Measurements from ENCODE around the gene SLC9A7. TPM values are rescaled to one million over a fixed set of nuclear protein-coding genes. Genes with fewer than 3 reads are reported as not detected.
A peak's percentile ranks its signal among the peaks of the same experiment; 100 is the strongest.

Gene SLC9A7
- polyA plus RNA-seq, 1 experiment: 15.3 TPM

GRCh38 chrX:46743046-46743445 is 15.9 kb downstream of the SLC9A7 start:
- ChIA-PET POLR2A (no interaction called here), CTCF (interaction anchor here (0.5 kb wide), 1 partner anchor 55 kb away, joined by 4 read pairs; no protein-coding TSS in a partner anchor)
- TF ChIP-seq, protein P1, sequence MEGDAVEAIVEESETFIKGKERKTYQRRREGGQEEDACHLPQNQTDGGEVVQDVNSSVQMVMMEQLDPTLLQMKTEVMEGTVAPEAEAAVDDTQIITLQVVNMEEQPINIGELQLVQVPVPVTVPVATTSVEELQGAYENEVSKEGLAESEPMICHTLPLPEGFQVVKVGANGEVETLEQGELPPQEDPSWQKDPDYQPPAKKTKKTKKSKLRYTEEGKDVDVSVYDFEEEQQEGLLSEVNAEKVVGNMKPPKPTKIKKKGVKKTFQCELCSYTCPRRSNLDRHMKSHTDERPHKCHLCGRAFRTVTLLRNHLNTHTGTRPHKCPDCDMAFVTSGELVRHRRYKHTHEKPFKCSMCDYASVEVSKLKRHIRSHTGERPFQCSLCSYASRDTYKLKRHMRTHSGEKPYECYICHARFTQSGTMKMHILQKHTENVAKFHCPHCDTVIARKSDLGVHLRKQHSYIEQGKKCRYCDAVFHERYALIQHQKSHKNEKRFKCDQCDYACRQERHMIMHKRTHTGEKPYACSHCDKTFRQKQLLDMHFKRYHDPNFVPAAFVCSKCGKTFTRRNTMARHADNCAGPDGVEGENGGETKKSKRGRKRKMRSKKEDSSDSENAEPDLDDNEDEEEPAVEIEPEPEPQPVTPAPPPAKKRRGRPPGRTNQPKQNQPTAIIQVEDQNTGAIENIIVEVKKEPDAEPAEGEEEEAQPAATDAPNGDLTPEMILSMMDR (IDR thresholded peaks at IDR 0.05; ENCODE audit: low read depth, low read length): no peak
- no peak overlapping the region for H3K4me3 ChIP-seq (ENCODE audit: low read depth, low read length)
- no peaks in the 10 kb centered on the region for H3K27me3 ChIP-seq (ENCODE audit: control insufficient read depth, insufficient read depth, low read length)
- H3K27ac ChIP-seq (ENCODE audit: low read depth, low read length): no peak overlapping the region
- no peaks in the 10 kb centered on the region for H3K9me3 ChIP-seq (ENCODE audit: control insufficient read depth, insufficient read depth, low read length)
- no peak for DNase-seq (ENCODE audit: low read depth, low spot score)

DNA sequence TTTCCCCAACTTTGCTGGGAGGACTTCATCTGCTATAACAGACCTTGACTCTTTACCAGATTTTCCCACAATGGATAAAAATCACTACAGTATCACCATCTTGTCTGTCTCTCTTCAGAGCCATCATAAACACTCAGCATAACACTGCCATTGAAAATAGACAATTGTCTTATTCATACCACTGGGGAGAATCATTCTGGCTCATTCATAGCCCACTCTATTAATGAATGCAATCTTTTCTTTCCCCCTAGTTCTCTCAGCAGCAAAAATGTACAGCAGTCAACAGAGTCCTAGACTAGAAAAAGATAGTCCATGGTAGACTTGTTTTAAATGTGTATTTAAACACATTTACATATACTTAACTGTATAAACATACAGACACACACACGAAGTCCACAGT is 19.2 kb downstream of the SLC9A7 start:
- Histone ChIP-seq H3K27ac (ENCODE audit: low read depth, low read length) (no peak overlapping the region), H3K27me3 (ENCODE audit: control insufficient read depth, insufficient read depth, low read length) (no peaks in the 10 kb centered on the region), H3K4me3 (ENCODE audit: low read depth, low read length) (no peak overlapping the region), H3K9me3 (ENCODE audit: control insufficient read depth, insufficient read depth, low read length) (no peaks in the 10 kb centered on the region; the same call in 1 of the 2 replicates)
- TF ChIP-seq, protein P1 (IDR thresholded peaks at IDR 0.05; ENCODE audit: low read depth, low read length): no peak
- ChIA-PET POLR2A (no interaction called here), CTCF (no interaction called here)
- no peak for DNase-seq (ENCODE audit: low read depth, low spot score)

DNA sequence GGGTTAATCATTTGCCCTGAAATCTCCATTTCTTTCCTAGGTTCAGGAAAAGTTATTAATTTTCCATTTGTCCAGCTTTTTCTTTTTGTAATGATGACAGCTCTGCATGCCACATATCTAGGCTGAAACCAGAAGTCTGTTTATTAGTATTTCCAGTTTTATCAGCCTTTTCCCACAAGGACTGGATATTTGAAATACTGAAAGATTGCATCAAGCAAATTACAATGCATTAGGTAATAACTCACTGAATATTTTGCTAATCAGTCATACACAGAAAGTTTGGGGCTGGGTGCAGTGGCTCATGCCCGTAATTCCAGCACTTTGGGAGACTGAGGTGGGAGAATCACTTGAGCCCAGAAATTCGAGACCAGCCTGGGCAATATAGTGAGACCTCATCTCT is 21.5 kb downstream of the SLC9A7 start:
- ChIA-PET POLR2A (no interaction called here), CTCF (no interaction called here)
- peak overlapping the region; percentile 31 for H3K27ac ChIP-seq (ENCODE audit: low read depth, low read length)

GRCh38 chrX:46737041-46737440 is 21.9 kb downstream of the SLC9A7 start:
- no peak overlapping the region for H3K4me3 ChIP-seq (ENCODE audit: low read depth, low read length)
- no peaks in the 10 kb centered on the region for H3K27me3 ChIP-seq (ENCODE audit: control insufficient read depth, insufficient read depth, low read length)
- TF ChIP-seq, protein P1 (IDR thresholded peaks at IDR 0.05; ENCODE audit: low read depth, low read length): no peak
- peak overlapping the region; percentile 59 for H3K27ac ChIP-seq (ENCODE audit: low read depth, low read length)
- CTCF ChIA-PET: no interaction called here
- DNase-seq (ENCODE audit: low read depth, low spot score): no peak
- H3K9me3 ChIP-seq (ENCODE audit: control insufficient read depth, insufficient read depth, low read length): no peaks in the 10 kb centered on the region; the same call in 1 of the 2 replicates
- POLR2A ChIA-PET: no interaction called here

More for the DNA sequence above, 21.5 kb downstream of the SLC9A7 start:
- H3K27me3 ChIP-seq (ENCODE audit: control insufficient read depth, insufficient read depth, low read length): no peaks in the 10 kb centered on the region
- no peak for DNase-seq (ENCODE audit: low read depth, low spot score)
- TF ChIP-seq, protein P1 (IDR thresholded peaks at IDR 0.05; ENCODE audit: low read depth, low read length): no peak
- H3K4me3 ChIP-seq (ENCODE audit: low read depth, low read length): no peak overlapping the region
- H3K9me3 ChIP-seq (ENCODE audit: control insufficient read depth, insufficient read depth, low read length): no peaks in the 10 kb centered on the region; the same call in 1 of the 2 replicates

DNA sequence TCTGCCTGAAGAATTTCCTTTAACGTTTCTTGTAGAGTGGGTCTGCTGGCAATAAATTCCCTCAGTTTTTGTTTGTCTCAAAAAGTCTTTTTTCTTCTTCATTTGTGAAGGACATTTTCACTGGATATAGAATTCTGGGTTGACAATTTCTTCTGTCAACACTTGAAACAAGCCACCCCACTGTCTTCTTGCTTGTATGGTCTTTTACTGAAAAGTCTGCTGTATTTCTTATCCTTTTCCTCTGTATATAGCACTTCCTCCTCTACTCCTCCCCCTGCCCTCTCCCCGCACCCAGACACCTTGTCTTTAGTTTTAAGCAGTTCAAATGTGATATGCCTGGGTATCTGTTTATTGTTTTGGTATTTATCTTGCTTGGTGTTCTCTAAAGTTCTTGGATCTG is 23.3 kb downstream of the SLC9A7 start:
- CTCF ChIA-PET: no interaction called here
- H3K27me3 ChIP-seq (ENCODE audit: control insufficient read depth, insufficient read depth, low read length): no peaks in the 10 kb centered on the region
- no peaks in the 10 kb centered on the region; the same call in 1 of the 2 replicates for H3K9me3 ChIP-seq (ENCODE audit: control insufficient read depth, insufficient read depth, low read length)
- H3K4me3 ChIP-seq (ENCODE audit: low read depth, low read length): no peak overlapping the region
- POLR2A ChIA-PET: no interaction called here
- TF ChIP-seq, protein P1 (IDR thresholded peaks at IDR 0.05; ENCODE audit: low read depth, low read length): no peak
- no peak overlapping the region for H3K27ac ChIP-seq (ENCODE audit: low read depth, low read length)
- DNase-seq (ENCODE audit: low read depth, low spot score): no peak

All from AG04450 (cell line).